ENCODE measurements around the gene PIGR.

GRCh38 chr1:206972728-206973127, 26.5 kb upstream of the PIGR start:
- TF ChIP-seq PPARA (CRISPR knock-in tag; IDR thresholded peaks at IDR 0.05; ENCODE audit: borderline replicate concordance) (no peak), RARB (CRISPR knock-in tag; IDR thresholded peaks at IDR 0.05) (no peak), CREB5 (CRISPR knock-in tag; IDR thresholded peaks at IDR 0.05; ENCODE audit: low read depth) (no peak), ESRRG (CRISPR knock-in tag; IDR thresholded peaks at IDR 0.05) (no peak), PATZ1 (CRISPR knock-in tag; IDR thresholded peaks at IDR 0.05; ENCODE audit: borderline replicate concordance) (no peak), ZFP30 (CRISPR knock-in tag; IDR thresholded peaks at IDR 0.05) (no peak), TCF4 (CRISPR knock-in tag; IDR thresholded peaks at IDR 0.05; ENCODE audit: borderline replicate concordance) (no peak)

Measured in SK-N-SH treated with all-trans-retinoic acid at 6 μM for 48 hours (cell line).